OCI-LY7 (cell line): ENCODE data around the gene KRT75.

ENCODE experiments used
- CTCF ChIP-seq: fragments of 200-600 bp; sonication (generic); conservative IDR thresholded peaks from 2 replicates; pipeline ENCODE4 v1.5.1; 2014; ENCODE audit warnings: mild to moderate bottlenecking, antibody characterized with exemption, low read length, moderate library complexity, mixed read lengths
- EZH2phosphoT487 ChIP-seq: fragments of 200-600 bp; sonication (generic); IDR thresholded peaks from 2 replicates; pipeline ENCODE4 v1.6.1; 2018; ENCODE audit warnings: low read depth, borderline replicate concordance, mild to moderate bottlenecking, mixed run types, antibody characterized with exemption, low read length, moderate library complexity, mixed read lengths

GRCh38 chr12:52477651-52478050 lies 43.5 kb upstream of the KRT75 start:
- TF ChIP-seq CTCF (no peak), EZH2phosphoT487 (no peak)
